Measurements from ENCODE around the gene ZDHHC4.

DNA sequence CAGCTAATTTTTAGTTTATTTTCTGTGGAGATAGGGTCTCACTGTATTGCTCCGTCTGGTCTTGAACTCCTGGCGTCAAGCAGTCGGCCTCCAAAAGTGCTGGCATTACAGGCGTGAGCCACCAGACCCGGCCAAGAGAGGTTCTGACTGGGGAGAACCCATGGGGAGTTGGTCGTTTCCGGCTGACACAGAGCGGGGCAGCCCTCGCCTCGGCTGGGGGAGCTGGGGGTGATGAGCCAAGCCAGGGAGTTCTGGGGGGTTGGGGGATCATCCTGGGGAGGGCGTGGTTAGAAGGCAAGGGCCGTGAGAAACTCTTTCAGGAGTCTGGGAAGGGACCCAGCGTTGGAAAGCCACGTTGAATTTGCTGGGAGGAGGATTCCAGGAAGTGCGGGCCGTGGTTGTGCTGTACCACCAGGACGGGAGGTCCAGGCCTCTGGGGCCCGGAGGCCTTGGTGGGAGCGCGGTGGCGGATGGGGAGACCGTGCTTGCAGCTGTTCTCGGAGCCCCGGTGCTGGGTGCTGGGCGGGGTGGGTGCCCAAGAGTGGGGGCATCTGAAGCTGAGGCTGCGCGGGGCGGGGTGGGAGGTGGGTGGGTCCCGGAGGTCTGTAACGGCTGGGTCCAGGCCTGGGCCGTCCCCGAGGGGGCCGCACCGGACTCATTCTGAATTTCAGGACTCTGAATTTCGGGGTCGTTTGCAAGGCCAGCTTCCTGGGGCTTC is 29.8 kb downstream of the ZDHHC4 start:
- TF ChIP-seq POLR2A (IDR thresholded peaks at IDR 0.05; ENCODE audit: low read length) (no peak), GATA1 (IDR thresholded peaks at IDR 0.05; ENCODE audit: low read depth, low read length) (no peak)
